Hair follicular keratinocyte (primary cell): ENCODE measurements around the gene WRAP53. TPM values are rescaled to one million over a fixed set of nuclear protein-coding genes. Genes with fewer than 3 reads are reported as not detected.

Experiments used
- total RNA-seq: library from RNA; depleted of rRNA; stranded (reverse); fragments of >200 nt; gene quantifications from 2 replicates; pipeline ENCODE4 v1.2.3, GENCODE V29; 2015

The WRAP53 gene
- 7.9 and 17.5 TPM in 2 replicates for total RNA-seq

GRCh38 chr17:7687908-7688807, at the start of gene WRAP53:
Gene WRAP53 (plus strand): TSS chr17:7688477. CDS start chr17:7688649, 172 bp downstream.

GRCh38 chr17:7650509-7651096, 37.7 kb upstream of the WRAP53 start, which contains the start of gene ATP1B2:
Gene ATP1B2 (plus strand): TSS chr17:7650926. CDS start chr17:7651519, 593 bp downstream.

GRCh38 chr17:7687072-7687907, 987 bp upstream of the WRAP53 start, which contains the start of gene TP53:
Gene TP53 (minus strand): TSS chr17:7687490. CDS start chr17:7676594, 10,896 bp downstream.

GRCh38 chr17:7704601-7705268, 16.5 kb downstream of the WRAP53 start, which contains the start of gene EFNB3:
Gene EFNB3 (plus strand): TSS chr17:7705202. CDS start chr17:7705599, 397 bp downstream.

GRCh38 chr17:7716901-7717755, 28.9 kb downstream of the WRAP53 start, which contains the start of gene DNAH2:
Gene DNAH2 (plus strand): TSS chr17:7717744. CDS start chr17:7719735, 1,991 bp downstream.

Other genes starting within 250 kb of the WRAP53 start
- gene FGF11, start 249.0 kb upstream of the WRAP53 start, total RNA-seq = 7.5 and 17.3 TPM in 2 replicates
- 9.8 and 14.8 TPM in 2 replicates for gene CHRNB1, start 243.4 kb upstream of the WRAP53 start, total RNA-seq
- 25.9 and 36.8 TPM in 2 replicates for gene ZBTB4, start 208.8 kb upstream of the WRAP53 start, total RNA-seq
- gene SLC35G6, start 207.0 kb upstream of the WRAP53 start, total RNA-seq = not detected in 2 replicates
- 31.9 and 33.7 TPM in 2 replicates for gene POLR2A, start 204.1 kb upstream of the WRAP53 start, total RNA-seq
- gene TNFSF12, start 139.4 kb upstream of the WRAP53 start, total RNA-seq = 8.8 and 10.3 TPM in 2 replicates
- 0.80 and 5.9 TPM in 2 replicates for gene TNFSF13, start 129.7 kb upstream of the WRAP53 start, total RNA-seq
- 56.2 and 86.9 TPM in 2 replicates for gene SENP3, start 126.6 kb upstream of the WRAP53 start, total RNA-seq
- 23.4 and 57.7 TPM in 2 replicates for gene CD68, start 108.8 kb upstream of the WRAP53 start, total RNA-seq
- 138 and 153 TPM in 2 replicates for gene MPDU1, start 104.6 kb upstream of the WRAP53 start, total RNA-seq
- 141 and 207 TPM in 2 replicates for gene SOX15, start 98.4 kb upstream of the WRAP53 start, total RNA-seq
- gene FXR2, start 73.6 kb upstream of the WRAP53 start, total RNA-seq = 39.6 and 41.3 TPM in 2 replicates
- 25.8 and 43.2 TPM in 2 replicates for gene SAT2, start 60.7 kb upstream of the WRAP53 start, total RNA-seq
- gene SHBG, start 58.3 kb upstream of the WRAP53 start, total RNA-seq = not detected in 2 replicates
- not detected in 2 replicates for gene ATP1B2, start 37.6 kb upstream of the WRAP53 start, total RNA-seq
- 42.5 and 54.0 TPM in 2 replicates for gene TP53, start 987 bp upstream of the WRAP53 start, total RNA-seq
- gene EFNB3, start 16.7 kb downstream of the WRAP53 start, total RNA-seq = 0.65 and 3.2 TPM in 2 replicates
- 0.23 and 0.55 TPM in 2 replicates for gene DNAH2, start 29.3 kb downstream of the WRAP53 start, total RNA-seq
- gene KDM6B, start 145.7 kb downstream of the WRAP53 start, total RNA-seq = 2.1 and 3.9 TPM in 2 replicates
- 0.23 TPM in 1 of 2 replicates, not detected in the other for gene TMEM88, start 166.6 kb downstream of the WRAP53 start, total RNA-seq
- 70.1 and 79.4 TPM in 2 replicates for gene NAA38, start 169.1 kb downstream of the WRAP53 start, total RNA-seq
- 5.0 and 11.6 TPM in 2 replicates for gene CYB5D1, start 169.5 kb downstream of the WRAP53 start, total RNA-seq
- gene CHD3, start 200.3 kb downstream of the WRAP53 start, total RNA-seq = 52.9 and 57.0 TPM in 2 replicates
- 2.6 and 5.9 TPM in 2 replicates for gene RNF227, start 227.8 kb downstream of the WRAP53 start, total RNA-seq
- gene KCNAB3, start 241.4 kb downstream of the WRAP53 start, total RNA-seq = 0.38 and 1.3 TPM in 2 replicates
- gene TRAPPC1, start 243.5 kb downstream of the WRAP53 start, total RNA-seq = 67.7 and 72.3 TPM in 2 replicates
- gene CNTROB, start 243.7 kb downstream of the WRAP53 start, total RNA-seq = 20.6 and 21.9 TPM in 2 replicates